ENCODE results near the gene CDC42EP1.
"Not testable (repeated sequence)": the region's sequence is repeated elsewhere in the genome, so short reads cannot be mapped to it uniquely, and the experiment has no call there.

Gene CDC42EP1

DNA sequence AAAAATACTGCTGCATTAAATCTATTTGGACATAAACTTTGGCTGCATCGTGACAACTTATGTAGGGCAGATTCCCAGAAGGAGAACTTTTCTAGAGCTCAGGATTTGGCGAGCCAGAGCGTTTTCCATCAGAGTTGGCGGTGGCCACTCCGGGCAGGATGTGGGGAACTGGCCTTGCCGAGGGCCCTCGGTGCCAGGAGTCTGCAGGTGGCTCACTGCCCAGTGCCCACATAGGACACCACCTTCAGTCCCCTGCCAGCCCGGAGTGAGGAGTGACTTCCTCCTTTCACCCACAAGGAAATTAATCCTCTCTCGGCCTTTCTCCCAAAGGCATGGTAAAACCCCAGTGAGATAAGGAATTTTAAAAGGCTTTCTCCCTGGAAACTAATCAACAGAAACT, 21.2 kb downstream of the CDC42EP1 start:
- DNase-seq (ENCODE audit: low spot score), result no peak

DNA sequence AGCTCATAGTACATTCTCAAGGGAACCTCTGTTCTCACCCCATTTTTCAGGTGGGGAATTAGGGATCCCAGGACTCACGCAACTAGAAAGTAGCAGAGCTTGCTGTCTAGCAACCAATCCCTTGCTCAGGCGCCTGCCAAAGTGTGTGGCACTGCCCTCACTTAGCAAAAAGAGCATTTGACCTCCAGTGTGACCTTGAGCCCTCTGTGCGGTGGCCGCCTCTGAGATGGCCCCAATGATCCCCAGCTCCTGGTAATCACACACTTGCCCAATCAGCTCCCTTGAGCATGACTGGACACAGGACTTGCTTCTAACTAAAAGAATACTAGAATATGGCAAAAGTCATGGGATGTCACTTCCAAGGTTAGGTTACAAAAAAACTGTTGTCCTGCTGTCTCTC, 22.2 kb downstream of the CDC42EP1 start:
- DNase-seq (ENCODE audit: low spot score), result no peak

DNA sequence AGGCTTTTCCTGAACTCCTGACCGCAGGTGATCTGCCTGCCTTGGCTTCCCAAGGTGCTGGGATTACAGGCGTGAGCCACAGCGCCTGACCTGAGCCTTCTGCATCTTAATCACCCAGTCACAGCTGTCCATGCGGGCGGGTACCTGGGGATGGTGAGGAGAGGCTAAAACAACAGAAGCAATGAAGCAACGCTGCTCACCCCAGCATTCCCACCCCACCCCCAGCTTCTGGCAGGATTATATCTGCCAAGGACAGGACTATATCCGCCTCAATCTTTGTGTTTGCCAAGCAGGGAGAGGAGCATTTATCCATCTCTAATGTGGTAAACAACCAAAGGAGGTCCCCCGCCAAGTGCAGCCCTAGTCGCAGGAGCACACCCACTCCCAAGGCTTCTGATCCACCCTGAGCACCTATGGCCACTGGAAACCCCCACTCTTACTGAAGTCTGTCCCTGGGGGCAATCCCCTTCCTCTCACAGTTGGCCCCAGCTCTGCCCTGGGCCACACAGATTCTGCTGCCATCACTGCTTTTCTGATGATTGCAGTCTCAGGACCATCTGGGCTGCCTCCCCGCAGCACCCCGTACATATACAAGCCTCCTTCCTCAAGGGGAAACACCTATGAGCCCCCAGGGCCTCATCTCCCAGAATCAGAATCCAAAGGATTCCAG, 28.4 kb downstream of the CDC42EP1 start:
- DNase-seq (ENCODE audit: low spot score), result no peak

DNA sequence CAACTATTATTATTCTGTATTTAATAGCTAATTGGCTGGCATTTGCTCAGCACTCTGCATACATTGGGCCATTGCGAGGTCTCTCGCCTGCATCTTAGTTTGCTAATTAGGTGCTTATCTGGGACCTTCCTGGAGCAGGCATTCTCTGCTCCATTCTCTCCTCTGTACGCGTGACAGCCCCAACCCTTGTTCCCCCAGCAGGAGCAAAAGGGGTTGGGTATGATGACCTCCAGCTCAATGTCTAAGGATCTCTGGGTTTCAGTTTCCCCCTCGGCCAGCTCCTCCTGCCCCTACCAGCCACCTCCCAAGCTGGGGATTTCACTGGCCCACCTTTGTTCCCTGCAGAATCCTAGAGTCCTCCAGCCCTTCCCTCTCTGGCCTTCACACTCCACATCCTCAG, 29.4 kb downstream of the CDC42EP1 start:
- DNase-seq (ENCODE audit: low spot score), result no peak

DNA sequence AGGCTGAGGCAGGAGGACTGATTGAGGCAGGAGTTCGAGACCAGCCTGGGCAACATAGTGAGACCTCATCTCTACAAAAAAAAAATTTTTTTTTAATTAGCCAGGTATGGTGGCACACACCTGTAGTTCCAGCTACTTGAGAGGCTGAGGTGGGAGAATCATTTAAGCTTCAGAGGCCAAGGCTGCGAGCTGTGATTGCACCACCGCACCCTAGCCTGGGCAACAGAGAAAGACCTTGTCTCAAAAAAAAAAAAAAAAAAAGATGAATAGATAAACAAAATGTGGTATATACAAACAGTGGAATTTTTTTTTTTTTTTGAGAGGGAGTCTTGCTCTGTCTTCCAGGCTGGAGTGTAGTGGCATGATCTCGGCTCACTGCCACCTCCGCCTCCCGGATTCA, 30.8 kb downstream of the CDC42EP1 start:
- DNase-seq (ENCODE audit: low spot score), result not testable (repeated sequence)

DNA sequence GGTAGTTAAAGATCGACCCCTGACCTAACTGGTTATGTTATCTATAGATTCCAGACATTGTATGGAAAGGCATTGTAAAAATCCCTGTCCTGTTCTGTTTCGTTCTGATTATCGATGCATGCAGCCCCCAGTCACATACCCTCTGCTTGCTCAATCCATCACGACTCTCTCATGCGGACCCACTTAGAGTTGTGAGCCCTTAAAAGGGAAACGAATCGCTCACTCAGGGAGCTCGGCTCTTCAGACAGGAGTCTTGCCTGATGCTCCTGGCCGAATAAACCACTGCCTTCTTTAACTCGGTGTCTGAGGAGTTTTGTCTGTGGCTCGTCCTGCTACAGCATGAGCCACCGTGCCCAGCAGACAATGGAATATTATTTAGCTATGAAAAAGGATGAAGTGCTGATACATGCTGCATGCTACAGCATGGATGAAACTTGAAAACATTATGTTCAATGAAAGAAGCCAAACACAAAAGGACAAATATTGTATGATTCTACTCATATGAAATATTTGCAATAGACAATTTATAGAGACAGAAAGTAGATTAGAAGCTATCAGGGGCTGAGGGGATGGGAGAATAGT, 31.6 kb downstream of the CDC42EP1 start:
- DNase-seq (ENCODE audit: low spot score), result no peak

DNA sequence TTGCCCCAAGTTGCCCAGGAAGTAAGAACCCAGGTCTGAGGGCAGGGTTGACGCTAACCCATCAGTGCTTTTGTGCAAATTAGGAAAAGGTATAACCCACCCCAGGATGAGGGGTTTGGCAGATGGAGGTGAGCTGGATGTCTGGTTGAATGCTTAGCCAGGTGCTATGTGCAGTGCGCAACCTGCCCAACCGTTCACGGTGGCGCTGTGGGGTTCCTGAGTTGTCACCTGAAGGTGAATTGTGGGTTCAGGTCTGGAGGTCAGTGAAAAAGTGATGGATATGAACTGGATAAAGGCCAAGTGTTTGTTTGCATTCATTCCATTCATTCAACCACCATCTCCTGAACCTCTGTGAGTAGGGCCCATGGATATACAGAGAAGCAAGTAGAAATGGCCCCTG, 34.0 kb downstream of the CDC42EP1 start:
- DNase-seq (ENCODE audit: low spot score), result no peak

DNA sequence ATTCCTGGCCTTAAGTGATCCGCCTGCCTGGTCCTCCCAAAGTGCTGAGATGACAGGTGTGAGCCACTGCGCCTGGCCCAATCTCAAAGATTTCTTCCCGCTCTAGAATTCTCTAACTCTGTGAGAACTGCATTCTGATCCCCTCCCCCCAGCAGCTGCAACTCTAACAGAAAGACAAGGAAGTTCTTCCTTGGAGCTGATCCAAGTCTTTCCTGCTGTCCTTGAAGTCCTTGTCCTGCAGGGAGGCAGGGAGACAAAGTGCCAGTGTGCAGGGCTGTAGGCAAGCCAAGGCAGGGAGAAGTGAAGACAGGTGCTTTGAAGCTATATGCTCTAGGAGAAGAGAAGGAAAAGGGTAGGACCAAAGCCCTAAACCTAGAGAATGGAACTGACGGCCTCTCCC, 38.9 kb downstream of the CDC42EP1 start:
- no peak for DNase-seq (ENCODE audit: low spot score)

DNA sequence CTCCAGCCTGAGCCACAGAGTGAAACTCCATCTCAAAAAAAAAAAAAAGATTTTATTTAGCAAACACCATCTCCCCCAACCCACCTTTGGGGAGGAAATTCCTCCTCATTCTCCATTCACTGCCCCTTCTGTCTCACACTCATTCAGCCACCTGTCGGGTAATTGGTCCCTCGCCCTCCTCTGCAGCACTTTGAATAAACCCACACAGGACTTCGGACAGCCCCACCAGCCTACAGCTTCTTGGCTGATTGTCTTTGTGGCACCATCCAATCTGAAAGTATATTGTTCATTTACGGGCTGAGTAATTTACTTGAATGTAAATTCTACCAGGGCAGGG, 40.9 kb downstream of the CDC42EP1 start:
- no peak for DNase-seq (ENCODE audit: low spot score)

DNA sequence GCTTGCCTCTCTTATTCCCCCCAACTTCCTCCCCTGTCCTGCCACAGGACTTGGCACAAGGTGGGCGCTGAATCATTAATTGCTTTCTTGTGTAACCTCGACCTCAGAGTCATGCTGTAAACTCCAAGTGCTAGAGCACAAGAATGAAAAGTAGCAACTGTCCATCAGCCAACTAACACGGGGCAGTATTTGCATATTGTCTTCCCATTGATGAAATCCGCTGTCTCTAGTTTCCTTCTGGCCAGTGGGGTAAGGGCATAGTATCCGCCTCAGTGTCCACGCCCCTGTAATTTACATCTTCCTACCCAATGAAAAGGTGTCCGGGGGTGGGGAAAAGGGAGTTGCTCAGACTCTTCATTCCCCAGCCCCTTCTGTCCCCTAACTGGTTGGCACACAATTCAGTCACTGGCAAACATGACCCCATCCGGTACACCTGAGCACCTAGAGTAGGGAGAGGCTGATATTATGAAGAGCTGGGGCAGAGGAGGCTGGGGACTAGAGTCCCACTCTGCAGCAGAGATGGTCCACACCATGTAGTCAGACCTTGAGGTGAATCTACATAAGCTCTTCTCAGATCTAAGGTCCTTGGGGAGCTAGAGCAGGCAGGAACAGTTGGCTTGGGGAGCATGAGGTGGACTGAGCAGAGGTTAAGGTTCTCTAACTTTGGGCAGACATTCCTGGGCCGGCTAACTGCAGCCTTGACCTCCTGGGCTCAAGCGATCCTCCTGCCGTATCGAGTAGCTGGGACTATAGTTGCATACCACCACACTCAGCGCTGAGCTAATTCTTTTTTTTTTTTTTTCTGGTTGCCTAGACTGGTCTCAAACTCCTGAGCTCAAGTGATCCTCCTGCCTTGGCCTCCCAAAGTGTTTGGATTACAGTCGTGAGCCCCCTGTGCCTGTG, 41.5 kb downstream of the CDC42EP1 start:
- DNase-seq (ENCODE audit: low spot score), result no peak

DNA sequence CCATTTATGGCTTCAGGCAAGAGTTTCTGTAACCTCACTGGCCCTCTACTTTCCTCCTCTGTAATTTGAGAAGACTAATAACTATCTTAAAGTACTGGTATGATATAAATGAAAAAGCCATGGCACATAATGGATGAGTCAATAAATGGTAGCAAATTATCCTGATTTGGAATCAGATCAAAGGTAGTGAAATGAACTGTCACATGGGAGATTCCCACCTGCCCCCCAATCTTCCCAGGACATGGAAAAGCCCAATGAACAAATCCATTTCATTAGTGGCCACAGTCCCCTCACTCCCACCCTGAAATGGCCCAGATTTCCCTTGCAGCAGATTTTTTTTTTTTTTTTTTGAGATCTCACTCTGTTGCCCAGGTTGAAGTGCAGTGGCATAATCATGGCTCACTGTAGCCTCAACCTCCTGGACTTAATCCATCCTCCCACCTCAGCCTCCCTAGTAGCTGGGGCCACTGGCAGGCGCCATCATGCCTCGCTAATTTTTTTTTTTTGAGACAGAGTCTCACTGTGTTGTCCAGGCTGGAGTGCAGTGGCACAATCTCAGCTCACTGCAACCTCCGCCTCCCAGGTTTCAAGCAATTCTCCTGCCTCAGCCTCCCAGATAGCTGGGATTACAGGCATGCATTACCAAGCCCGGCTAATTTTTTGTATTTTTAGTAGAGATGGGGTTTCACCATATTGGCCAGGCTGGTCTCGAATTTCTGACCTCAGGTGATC, 42.4 kb downstream of the CDC42EP1 start:
- DNase-seq (ENCODE audit: low spot score), result not testable (repeated sequence)

DNA sequence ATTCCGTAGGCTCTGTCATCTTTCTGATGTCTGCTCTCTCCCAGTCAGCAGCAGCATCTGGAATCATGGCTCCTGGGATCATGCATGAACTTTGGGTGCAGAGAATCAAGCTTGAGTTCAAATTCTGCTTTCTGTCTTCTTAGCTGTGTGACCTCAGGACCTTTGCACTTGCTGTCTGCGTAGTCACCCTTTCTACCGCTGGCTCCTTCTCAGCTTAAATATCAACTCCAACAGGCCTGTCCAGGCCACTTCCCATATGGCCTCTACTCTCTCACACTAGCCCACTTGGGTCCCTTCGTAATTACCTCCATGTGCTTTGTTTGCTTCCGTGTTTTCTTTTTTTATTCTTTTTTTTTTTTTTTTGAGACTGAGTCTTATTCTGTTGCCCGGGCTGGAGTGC, 43.8 kb downstream of the CDC42EP1 start:
- DNase-seq (ENCODE audit: low spot score), result no peak

DNA sequence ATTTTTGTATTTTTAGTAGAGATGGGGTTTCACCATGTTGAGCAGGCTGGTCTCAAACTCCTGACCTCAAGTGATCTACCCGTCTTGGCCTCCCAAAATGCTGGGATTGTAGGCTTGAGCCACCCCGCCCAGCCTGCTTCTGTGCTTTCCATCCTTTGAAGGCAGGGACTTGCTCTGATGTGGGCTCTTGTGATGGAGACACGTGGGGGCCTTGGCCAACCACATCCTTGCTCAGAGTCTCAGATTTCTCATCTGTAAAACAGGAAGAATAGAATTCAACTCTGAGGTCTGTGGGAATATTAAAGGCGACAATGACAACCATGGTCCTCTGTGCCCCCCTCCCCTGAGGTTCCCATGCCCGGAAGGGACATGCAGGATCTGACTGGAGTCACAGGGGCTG, 44.6 kb downstream of the CDC42EP1 start:
- DNase-seq (ENCODE audit: low spot score), result no peak

DNA sequence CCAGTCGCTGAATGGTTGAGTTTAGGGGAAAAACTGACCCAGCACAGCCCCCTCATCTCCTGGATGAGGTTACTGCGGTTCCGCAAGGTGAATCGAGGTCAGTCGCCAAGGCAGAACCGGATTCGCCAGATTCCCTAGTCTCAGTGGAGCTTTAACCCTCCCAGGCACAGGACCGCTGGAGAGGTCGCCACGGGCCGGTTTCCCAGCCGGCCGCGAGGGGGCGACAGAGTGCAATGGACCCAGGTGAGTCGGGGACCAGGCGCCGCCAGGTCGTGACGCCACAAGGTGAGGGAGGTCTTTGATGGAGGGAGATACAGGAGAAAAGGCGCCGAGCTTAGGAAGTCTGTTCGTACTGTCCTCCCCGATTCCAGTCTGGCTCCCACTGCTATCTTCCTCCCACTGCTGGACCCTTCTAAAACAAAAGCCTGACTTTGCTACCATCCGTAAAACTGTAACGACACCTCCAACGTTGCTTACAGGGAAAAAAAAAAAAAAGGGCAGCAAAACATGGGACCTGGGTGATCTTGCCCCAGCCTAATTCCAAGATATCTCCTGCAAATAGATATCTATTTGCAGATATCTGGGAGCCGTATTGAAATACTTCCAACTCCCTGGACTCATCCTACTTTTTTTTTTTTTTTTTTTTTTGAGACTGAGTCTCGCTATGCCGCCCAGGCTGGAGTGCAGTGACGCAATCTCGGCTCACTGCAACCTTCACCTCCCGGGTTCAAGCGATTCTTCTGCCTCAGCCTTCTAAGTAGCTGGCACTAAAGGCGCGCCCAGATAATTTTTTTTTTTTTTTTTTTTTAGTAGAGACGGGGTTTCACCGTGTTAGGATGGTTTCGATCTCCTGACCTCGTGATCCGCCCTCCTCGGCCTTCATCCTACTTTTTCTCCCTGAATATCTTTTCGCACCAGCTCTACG, 47.0 kb downstream of the CDC42EP1 start:
- peak; percentile 86 for DNase-seq (ENCODE audit: low spot score)

DNA sequence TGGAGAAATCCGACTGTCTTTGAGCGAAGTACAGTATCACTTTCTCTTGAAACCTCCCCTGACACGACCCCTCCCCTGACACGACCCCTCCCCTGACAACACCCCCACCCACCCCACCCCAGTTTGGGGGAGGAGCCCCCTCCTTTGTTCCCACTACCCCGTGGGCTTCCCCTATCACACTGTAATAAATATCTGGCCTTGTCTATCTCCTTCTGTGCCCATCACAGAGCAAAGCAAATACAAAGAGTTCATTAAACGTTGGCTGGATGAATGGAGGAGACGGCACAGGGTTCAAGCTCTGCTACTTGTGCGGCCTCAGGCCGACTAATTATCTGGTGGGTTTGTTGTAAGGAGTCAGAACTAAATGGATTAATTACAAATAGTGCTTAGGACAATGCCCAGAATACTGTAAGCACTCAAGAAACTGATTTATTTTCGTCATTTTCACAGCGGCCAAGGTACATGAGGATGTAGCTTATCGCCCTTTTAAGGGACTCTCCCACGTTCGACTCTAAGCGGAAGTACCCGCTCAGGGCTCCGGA, 47.7 kb downstream of the CDC42EP1 start:
- DNase-seq (ENCODE audit: low spot score), result no peak

DNA sequence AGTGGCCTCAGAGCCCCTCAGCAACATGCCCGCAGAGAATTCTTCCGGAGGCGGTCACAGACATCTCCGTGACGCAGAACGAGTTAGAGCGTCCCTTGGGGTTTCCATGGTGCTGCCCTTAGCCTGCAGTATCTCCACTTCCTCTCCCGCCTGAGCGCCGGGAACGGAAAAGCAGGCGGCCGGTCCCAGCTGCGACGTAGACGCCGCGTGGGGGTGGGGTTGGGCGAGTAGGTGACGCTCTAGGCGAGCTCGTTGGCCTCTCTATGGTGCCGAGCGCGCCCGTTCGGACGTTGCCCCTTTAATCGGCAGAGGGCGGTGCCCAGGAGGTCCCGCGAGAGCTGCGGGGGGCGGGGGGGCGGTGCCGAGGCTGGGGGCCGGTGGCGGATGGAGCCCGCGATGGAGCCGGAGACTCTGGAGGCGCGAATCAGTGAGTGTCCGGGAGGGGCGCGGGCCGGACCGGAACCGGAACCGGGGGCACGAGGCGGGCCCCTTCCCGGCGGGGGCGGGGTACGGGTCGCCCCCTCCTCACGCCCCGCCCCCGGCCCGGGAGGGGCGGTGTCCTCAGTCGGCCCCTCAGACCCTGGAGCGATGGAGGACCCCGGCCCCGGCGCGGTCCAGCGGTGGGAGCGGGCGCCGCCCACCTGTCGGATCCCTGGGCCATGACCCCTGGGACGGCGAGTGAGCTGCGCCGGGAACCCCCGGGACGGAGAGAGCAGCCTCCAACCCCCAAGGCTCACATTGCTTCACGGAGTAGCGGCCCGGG, 48.4 kb downstream of the CDC42EP1 start, which contains the start of gene GGA1:
Gene GGA1, plus strand, starts transcription at position 358 of the 763 bp plus-strand sequence. Its CDS starts 27 bp downstream, at position 385.
- DNase-seq (ENCODE audit: low spot score), result peak; percentile 97

DNA sequence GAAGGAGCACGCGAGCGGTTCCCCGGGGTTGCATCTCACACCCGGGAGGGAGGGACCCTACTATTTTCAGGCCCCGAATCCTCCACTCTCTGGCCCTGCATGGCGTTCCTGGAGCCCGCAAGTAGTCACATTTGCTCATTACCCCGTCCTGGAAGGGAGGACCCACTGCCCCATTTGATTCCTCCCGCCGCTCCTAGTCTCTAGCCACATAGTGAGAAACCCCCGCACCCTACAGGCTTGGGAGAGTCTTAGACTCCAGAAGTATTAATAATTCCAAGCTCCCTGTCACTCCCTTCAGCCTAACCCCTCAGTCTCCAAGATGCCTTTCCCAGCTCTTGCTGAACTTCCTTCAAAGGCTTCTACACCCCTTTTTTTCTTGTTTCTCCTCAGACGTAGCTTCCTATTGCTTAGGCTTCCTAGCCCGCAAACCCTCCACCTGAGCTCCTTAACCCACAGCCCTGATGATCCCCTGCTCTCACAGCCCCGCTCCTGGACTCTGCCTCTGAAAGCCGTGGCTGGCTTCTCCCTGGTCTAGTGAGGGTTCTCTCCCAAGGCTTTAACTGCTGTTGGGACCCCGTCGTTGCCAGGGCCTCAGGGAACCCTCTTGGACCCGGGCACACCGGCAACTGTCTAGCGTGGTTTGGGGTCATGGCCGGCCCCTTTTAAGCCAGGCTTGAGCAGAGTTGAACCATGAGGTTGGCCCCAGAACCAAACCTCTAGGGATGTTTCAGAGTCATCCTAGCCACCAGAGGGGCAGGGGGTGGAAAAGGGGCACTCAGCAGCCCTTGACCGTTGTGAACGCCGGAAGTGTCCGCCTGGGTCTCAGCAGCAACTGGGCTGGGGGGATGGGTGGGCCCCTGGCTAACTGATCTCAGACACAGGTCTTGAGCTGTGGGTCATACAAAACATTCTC, 49.2 kb downstream of the CDC42EP1 start:
- DNase-seq (ENCODE audit: low spot score), result no peak

DNA sequence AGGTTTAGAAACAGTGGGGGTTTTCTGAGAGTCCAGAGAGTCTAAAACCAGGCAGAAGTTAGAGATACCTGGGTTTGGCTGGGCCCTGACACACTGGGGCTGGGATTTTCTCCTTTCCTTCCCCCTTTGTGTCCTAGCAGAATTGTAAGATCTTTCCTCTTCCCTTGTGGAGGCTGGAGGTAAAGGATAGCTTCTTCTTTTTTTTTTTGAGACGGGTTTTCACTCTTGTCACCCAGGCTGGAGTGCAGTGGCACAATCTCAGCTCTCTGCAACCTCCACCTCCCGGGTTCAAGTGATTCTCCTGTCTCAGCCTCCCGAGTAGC, 49.8 kb downstream of the CDC42EP1 start:
- not testable (repeated sequence) for DNase-seq (ENCODE audit: low spot score)

DNA sequence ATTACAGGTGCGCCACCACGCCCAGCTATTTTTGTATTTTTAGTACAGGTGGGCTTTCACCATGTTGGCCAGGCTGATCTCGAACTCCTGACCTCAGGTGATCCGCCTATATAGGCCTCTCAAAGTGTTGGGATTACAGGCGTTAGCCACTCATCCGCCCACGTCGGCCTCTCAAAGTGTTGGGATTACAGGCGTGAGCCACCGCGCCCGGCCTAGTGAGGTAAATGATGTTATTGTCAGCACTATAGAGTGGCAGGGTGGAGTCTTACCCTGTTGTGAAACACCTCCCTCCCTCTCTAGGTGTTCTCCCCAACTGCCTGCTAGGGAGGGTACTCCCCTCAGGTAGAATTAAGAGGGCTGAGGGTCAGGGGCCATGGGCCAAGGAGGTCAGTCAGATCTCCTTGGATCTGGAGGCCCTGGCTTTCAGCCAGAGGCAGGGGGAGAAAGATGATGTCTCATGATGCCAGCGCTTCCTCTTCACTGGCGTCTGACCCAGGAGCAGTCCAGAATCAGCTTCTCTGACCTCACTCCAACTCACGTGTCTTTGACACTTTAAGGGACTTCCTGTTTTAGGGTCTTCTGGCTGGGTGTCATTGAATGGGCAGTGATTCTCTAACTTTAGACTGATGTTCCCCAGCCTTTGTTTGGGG, 50.3 kb downstream of the CDC42EP1 start:
- no peak for DNase-seq (ENCODE audit: low spot score)
